ENCODE data around the gene C2orf42. TPM values are rescaled to one million over a fixed set of nuclear protein-coding genes. Genes with fewer than 3 reads are reported as not detected.
A peak's percentile ranks its signal among the peaks of the same experiment; 100 is the strongest.
"Not testable (repeated sequence)": the region's sequence is repeated elsewhere in the genome, so short reads cannot be mapped to it uniquely, and the experiment has no call there.

C2orf42 gene
- 21.0 TPM for total RNA-seq
- polyA plus RNA-seq, result 10 to 100 TPM; 21.9 to 38.4 (median 30.7) TPM

- peaks cover 3% of the 10 kb centered on the region for H3K36me3 Mint-ChIP-seq
Observed at GRCh38 chr2:70190418-70191243, at the start of gene C2orf42. TSS of gene C2orf42 (minus strand) at chr2:70191019. CDS start at chr2:70181985, 9,034 bp downstream.

GRCh38 chr2:70240599-70240998, 49.8 kb upstream of the C2orf42 start:
- peaks cover 28% of the 10 kb centered on the region for H3K36me3 ChIP-seq (ENCODE audit: control insufficient read depth, insufficient read depth, low read length)
- no peak overlapping the region for H3K27ac ChIP-seq (ENCODE audit: insufficient read depth, low read length, poor library complexity, severe bottlenecking)
- no peak overlapping the region for H3K4me3 ChIP-seq (ENCODE audit: low read depth, low read length)
- Mint-ChIP-seq H3K27me3 (no peaks in the 10 kb centered on the region), H3K27ac (no peak overlapping the region), H3K9me3 (no peaks in the 10 kb centered on the region), H3K36me3 (peaks cover 12% of the 10 kb centered on the region), H3K4me3 (no peak overlapping the region), H3K4me1 (peaks cover 22 to 61% (median 35%) of the 10 kb centered on the region in 4 donors)
- no peaks in the 10 kb centered on the region for H3K9me3 ChIP-seq (ENCODE audit: control insufficient read depth in 2 of 2, low read length in 2 of 2)
- no peak for ATAC-seq (ENCODE audit: low read depth in 2 of 2)
- peaks cover 27% of the 10 kb centered on the region for H3K4me1 ChIP-seq (ENCODE audit: control insufficient read depth, insufficient read depth, low read length, poor library complexity, severe bottlenecking)
- H3K27me3 ChIP-seq (ENCODE audit: control insufficient read depth, insufficient read depth, low read length), result no peaks in the 10 kb centered on the region
- no peak for DNase-seq

More at GRCh38 chr2:70190418-70191243, at the start of gene C2orf42:
- H3K27me3 Mint-ChIP-seq, result peaks cover 5% of the 10 kb centered on the region
- Histone ChIP-seq H3K4me1 (ENCODE audit: control insufficient read depth, insufficient read depth, low read length, poor library complexity, severe bottlenecking) (peaks cover 11% of the 10 kb centered on the region), H3K9me3 (ENCODE audit: control insufficient read depth in 2 of 2, low read length in 2 of 2) (no peaks in the 10 kb centered on the region), H3K4me3 (ENCODE audit: low read depth, low read length) (peak within 1 kb of the TSS; percentile 97), H3K27me3 (ENCODE audit: control insufficient read depth, insufficient read depth, low read length) (no peaks in the 10 kb centered on the region), H3K27ac (ENCODE audit: insufficient read depth, low read length, poor library complexity, severe bottlenecking) (peak within 1 kb of the TSS; percentile 96), H3K36me3 (ENCODE audit: control insufficient read depth, insufficient read depth, low read length) (no peaks in the 10 kb centered on the region)
- ATAC-seq (ENCODE audit: low read depth in 2 of 2), result peak; percentile 87 to 89
- peak within 1 kb of the TSS; percentile 96 to 100 (median 99) for H3K27ac Mint-ChIP-seq
- H3K9me3 Mint-ChIP-seq, result no peaks in the 10 kb centered on the region
- DNase-seq, result peak; percentile 92 to 99 (median 97)
- H3K4me3 Mint-ChIP-seq, result peak within 1 kb of the TSS; percentile 91 to 99 (median 95)
- peaks cover 10 to 22% (median 17%) of the 10 kb centered on the region in 4 donors for H3K4me1 Mint-ChIP-seq

GRCh38 chr2:70233926-70234325, 43.1 kb upstream of the C2orf42 start:
- Histone ChIP-seq H3K9me3 (ENCODE audit: control insufficient read depth in 2 of 2, low read length in 2 of 2) (no peaks in the 10 kb centered on the region), H3K4me3 (ENCODE audit: low read depth, low read length) (no peak overlapping the region), H3K27me3 (ENCODE audit: control insufficient read depth, insufficient read depth, low read length) (no peaks in the 10 kb centered on the region), H3K4me1 (ENCODE audit: control insufficient read depth, insufficient read depth, low read length, poor library complexity, severe bottlenecking) (no peaks in the 10 kb centered on the region), H3K36me3 (ENCODE audit: control insufficient read depth, insufficient read depth, low read length) (peaks cover 64% of the 10 kb centered on the region), H3K27ac (ENCODE audit: insufficient read depth, low read length, poor library complexity, severe bottlenecking) (no peak overlapping the region)
- Mint-ChIP-seq H3K27ac (peak overlapping the region in 1 of 3 donors; percentile 56), H3K9me3 (no peaks in the 10 kb centered on the region), H3K4me1 (peaks cover 5% of the 10 kb centered on the region in 4 donors), H3K4me3 (no peak overlapping the region), H3K36me3 (peaks cover 21% of the 10 kb centered on the region), H3K27me3 (no peaks in the 10 kb centered on the region)
- DNase-seq (no peak), ATAC-seq (ENCODE audit: low read depth in 2 of 2) (no peak)

- DNase-seq (no peak), ATAC-seq (ENCODE audit: low read depth in 2 of 2) (no peak)
- peaks cover 46% of the 10 kb centered on the region for H3K36me3 Mint-ChIP-seq
- Histone ChIP-seq H3K4me1 (ENCODE audit: control insufficient read depth, insufficient read depth, low read length, poor library complexity, severe bottlenecking) (peaks cover 7% of the 10 kb centered on the region), H3K9me3 (ENCODE audit: control insufficient read depth in 2 of 2, low read length in 2 of 2) (no peaks in the 10 kb centered on the region), H3K27me3 (ENCODE audit: control insufficient read depth, insufficient read depth, low read length) (no peaks in the 10 kb centered on the region), H3K4me3 (ENCODE audit: low read depth, low read length) (no peak overlapping the region), H3K27ac (ENCODE audit: insufficient read depth, low read length, poor library complexity, severe bottlenecking) (no peak overlapping the region), H3K36me3 (ENCODE audit: control insufficient read depth, insufficient read depth, low read length) (peaks cover 88% of the 10 kb centered on the region)
- H3K4me3 Mint-ChIP-seq, result no peak overlapping the region
- peak overlapping the region in 1 of 3 donors; percentile 52 for H3K27ac Mint-ChIP-seq
- no peaks in the 10 kb centered on the region for H3K27me3 Mint-ChIP-seq
- H3K4me1 Mint-ChIP-seq, result peaks cover 4 to 12% (median 6%) of the 10 kb centered on the region in 4 donors
- no peaks in the 10 kb centered on the region for H3K9me3 Mint-ChIP-seq
Observed at GRCh38 chr2:70226781-70227180, 36.0 kb upstream of the C2orf42 start.

- ATAC-seq (ENCODE audit: low read depth in 2 of 2); H3K9me3 ChIP-seq (ENCODE audit: control insufficient read depth in 2 of 2, low read length in 2 of 2); H3K27me3 Mint-ChIP-seq; H3K27ac ChIP-seq (ENCODE audit: insufficient read depth, low read length, poor library complexity, severe bottlenecking); H3K27ac Mint-ChIP-seq; H3K27me3 ChIP-seq (ENCODE audit: control insufficient read depth, insufficient read depth, low read length); DNase-seq; H3K4me1 Mint-ChIP-seq; H3K4me3 ChIP-seq (ENCODE audit: low read depth, low read length); H3K4me1 ChIP-seq (ENCODE audit: control insufficient read depth, insufficient read depth, low read length, poor library complexity, severe bottlenecking); H3K4me3 Mint-ChIP-seq; H3K9me3 Mint-ChIP-seq: not testable (repeated sequence)
- H3K36me3 Mint-ChIP-seq, result peaks cover 47% of the 10 kb centered on the region
- H3K36me3 ChIP-seq (ENCODE audit: control insufficient read depth, insufficient read depth, low read length), result peaks cover 86% of the 10 kb centered on the region
Observed at GRCh38 chr2:70223305-70223704, 32.5 kb upstream of the C2orf42 start.

- no peaks in the 10 kb centered on the region for H3K27me3 ChIP-seq (ENCODE audit: control insufficient read depth, insufficient read depth, low read length)
- no peak overlapping the region for H3K4me3 ChIP-seq (ENCODE audit: low read depth, low read length)
- H3K27ac ChIP-seq (ENCODE audit: insufficient read depth, low read length, poor library complexity, severe bottlenecking), result no peak overlapping the region
- H3K4me3 Mint-ChIP-seq, result no peak overlapping the region
- DNase-seq (no peak), ATAC-seq (ENCODE audit: low read depth in 2 of 2) (no peak)
- no peaks in the 10 kb centered on the region for H3K27me3 Mint-ChIP-seq
- peaks cover 4 to 19% (median 9%) of the 10 kb centered on the region in 4 donors for H3K4me1 Mint-ChIP-seq
- no peak overlapping the region for H3K27ac Mint-ChIP-seq
- H3K36me3 ChIP-seq (ENCODE audit: control insufficient read depth, insufficient read depth, low read length), result peaks cover 61% of the 10 kb centered on the region
- H3K9me3 ChIP-seq (ENCODE audit: control insufficient read depth in 2 of 2, low read length in 2 of 2), result no peaks in the 10 kb centered on the region
- no peaks in the 10 kb centered on the region for H3K4me1 ChIP-seq (ENCODE audit: control insufficient read depth, insufficient read depth, low read length, poor library complexity, severe bottlenecking)
- H3K9me3 Mint-ChIP-seq, result peaks cover 0 to 1% (median 0%) of the 10 kb centered on the region in 7 donors
- peaks cover 27% of the 10 kb centered on the region for H3K36me3 Mint-ChIP-seq
Observed at GRCh38 chr2:70214953-70215549, 24.2 kb upstream of the C2orf42 start.

- Mint-ChIP-seq H3K27ac (no peak overlapping the region), H3K36me3 (peaks cover 32% of the 10 kb centered on the region), H3K27me3 (no peaks in the 10 kb centered on the region), H3K4me3 (no peak overlapping the region), H3K9me3 (peaks cover 0 to 1% (median 0%) of the 10 kb centered on the region in 7 donors), H3K4me1 (peaks cover 4 to 24% (median 11%) of the 10 kb centered on the region in 4 donors)
- DNase-seq (no peak), ATAC-seq (ENCODE audit: low read depth in 2 of 2) (no peak)
- H3K9me3 ChIP-seq (ENCODE audit: control insufficient read depth in 2 of 2, low read length in 2 of 2), result no peaks in the 10 kb centered on the region
- no peaks in the 10 kb centered on the region for H3K4me1 ChIP-seq (ENCODE audit: control insufficient read depth, insufficient read depth, low read length, poor library complexity, severe bottlenecking)
- H3K27ac ChIP-seq (ENCODE audit: insufficient read depth, low read length, poor library complexity, severe bottlenecking), result no peak overlapping the region
- H3K4me3 ChIP-seq (ENCODE audit: low read depth, low read length), result no peak overlapping the region
- no peaks in the 10 kb centered on the region for H3K27me3 ChIP-seq (ENCODE audit: control insufficient read depth, insufficient read depth, low read length)
- H3K36me3 ChIP-seq (ENCODE audit: control insufficient read depth, insufficient read depth, low read length), result peaks cover 55% of the 10 kb centered on the region
Observed at GRCh38 chr2:70214365-70214764, 23.5 kb upstream of the C2orf42 start.

All from CD4-positive, CD25-positive, alpha-beta regulatory T cell (primary cell).